Right lung (tissue), 5 donors: Measurements from ENCODE around the gene ALDH1B1. TPM values are rescaled to one million over a fixed set of nuclear protein-coding genes. Genes with fewer than 3 reads are reported as not detected.

Experiments used
- DNase-seq, 2 donors: peaks; one replicate each; pipeline ENCODE4 v3.0.0-alpha.2; 2013
- polyA plus RNA-seq, 5 donors: library from polyadenylated mRNA; unstranded; fragments of 120-200 nt; gene quantifications; one replicate each; pipeline versions ENCODE4 v1.2.1 to v1.2.3, GENCODE V29; 2013; ENCODE audit warnings: inconsistent platforms in 1 of 5, low replicate concordance in 1 of 5; ENCODE audit not compliant: insufficient read length in 5 of 5, insufficient read depth in 1 of 5

ALDH1B1 gene
- polyA plus RNA-seq, 5 donors = 14.3 to 20.9 (median 19.3) TPM

DNA sequence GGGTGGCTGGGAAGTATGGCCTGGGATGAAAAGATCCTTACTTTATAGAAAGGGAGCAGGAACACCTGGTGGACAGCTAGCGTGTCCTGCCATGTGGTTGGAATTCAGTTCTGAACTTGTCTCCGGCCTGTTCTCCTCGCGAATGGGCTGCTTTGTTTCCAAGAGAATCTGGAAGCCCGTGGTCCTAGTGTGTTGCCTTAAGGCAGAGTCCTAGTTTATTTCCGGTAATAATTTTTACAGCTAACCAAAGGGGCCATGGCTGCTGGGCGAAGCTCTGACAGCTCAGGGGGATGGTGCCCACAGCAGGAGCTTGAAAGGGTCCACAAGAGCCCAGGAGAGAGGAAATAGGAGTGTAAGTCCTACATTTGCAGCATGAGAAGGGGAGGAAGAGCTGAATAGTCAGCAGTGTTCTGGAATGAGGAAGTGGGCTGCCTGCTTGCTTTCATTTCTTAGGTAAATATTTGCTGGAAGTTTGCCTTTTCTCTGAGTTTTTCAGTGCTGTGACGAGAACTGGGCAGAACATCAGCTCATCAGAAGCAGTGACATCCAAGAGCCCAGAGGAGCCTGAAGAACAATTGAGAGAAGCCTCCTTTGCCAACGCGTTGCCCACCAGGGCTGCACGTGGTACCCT, 44.8 kb downstream of the ALDH1B1 start:
- peak in 1 of 2 donors; percentile 34 for DNase-seq

DNA sequence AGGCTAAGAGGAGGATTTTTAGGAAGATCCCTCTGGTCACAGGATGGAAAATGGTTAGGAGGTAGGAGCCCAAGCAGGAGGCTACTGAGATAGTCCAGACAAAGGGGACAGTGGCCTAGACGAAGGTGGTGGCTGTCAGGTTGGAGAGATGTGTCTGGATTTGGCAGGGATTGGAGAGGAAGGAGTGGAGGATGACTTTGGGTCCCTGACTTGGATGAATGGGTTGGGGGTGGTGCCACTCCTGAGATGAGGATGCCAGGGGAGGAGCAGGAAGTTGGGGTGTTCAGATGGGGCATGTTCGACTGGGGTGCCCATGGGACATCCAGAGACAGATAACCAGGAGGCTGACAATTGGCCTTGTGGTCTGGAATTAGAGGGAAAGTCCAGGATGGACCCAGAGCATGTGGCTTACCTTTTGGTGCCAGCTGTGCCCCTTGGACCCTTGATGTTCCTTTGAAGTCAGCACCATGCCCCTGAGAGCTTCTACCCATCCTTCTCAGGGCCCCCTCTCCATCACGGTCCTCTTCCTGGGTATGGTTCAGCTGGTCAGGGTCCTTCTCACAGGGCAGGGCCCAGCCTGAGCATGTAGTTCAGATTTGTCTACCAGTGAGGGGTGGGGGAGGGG, 46.9 kb downstream of the ALDH1B1 start:
- DNase-seq = no peak

DNA sequence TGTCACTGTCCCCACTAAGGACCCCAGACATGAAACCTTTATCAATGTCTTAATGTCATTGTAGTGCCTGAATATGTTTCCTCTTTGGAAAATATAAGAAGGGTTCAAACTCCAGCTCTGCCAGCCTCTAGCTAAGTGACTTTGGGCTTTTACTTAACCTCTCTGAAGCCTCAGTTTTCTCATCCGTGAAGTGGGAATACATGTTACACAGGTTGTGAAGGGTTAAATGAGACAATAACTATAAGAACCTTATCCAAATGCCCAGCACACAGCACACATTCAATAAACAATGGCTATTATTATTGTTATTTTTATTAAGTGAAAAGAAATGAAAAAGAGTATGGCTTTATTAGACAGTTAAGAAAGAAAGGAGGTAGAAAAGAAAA, 47.4 kb downstream of the ALDH1B1 start:
- DNase-seq = no peak

DNA sequence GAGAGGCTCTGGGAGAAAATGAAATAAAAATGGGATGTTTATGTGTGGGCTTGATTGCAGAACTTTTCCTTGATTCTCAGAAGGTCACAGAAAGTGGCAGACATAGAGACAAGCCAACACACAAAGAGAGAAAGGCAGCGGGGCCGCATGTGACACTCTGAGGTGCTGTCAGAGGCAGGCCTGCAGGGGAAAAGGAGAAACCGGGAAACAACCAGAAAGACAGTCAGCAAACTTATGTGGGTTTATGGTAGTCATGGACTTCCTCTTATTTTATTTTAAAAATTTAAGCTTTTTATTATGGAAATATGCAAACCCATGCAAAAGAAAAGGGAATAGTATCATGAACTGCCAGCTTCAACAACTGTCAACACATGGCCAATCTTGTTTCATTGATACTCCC, 48.0 kb downstream of the ALDH1B1 start:
- no peak for DNase-seq

DNA sequence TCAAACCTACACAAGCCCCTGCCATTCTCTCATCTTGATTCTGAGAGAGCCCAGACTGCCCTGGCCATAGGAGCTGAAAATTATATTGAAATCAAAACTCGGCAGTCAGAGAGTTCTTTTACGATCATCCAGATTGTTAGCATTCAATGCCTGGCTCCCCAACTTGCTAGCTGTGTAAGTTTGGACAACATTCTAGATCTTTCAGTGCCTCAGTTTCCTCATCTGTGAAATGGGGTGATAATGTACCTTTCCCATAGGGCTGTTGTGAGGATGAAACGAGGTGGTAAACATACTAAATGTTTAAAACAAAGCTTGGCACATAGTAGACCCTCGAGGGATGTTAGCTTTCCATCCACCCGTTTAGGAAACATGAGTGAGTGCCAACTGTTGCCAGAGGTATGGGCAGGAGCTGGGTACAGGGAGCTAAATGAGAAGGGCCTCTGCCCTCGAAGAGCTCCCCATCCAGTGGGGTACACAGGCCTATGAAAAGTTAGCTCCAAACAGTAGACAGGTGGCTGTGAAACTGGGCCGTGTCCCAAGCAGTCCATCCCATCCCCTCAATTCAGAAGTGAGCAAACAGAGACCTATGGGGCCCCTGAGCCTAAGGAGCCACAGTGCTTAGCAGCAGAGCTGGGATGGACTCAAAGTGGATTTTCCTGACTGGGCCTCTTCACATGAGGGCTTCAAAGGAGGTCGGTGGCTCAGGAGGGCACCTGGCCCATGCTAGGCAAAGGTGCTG, 49.0 kb downstream of the ALDH1B1 start:
- no peak for DNase-seq

DNA sequence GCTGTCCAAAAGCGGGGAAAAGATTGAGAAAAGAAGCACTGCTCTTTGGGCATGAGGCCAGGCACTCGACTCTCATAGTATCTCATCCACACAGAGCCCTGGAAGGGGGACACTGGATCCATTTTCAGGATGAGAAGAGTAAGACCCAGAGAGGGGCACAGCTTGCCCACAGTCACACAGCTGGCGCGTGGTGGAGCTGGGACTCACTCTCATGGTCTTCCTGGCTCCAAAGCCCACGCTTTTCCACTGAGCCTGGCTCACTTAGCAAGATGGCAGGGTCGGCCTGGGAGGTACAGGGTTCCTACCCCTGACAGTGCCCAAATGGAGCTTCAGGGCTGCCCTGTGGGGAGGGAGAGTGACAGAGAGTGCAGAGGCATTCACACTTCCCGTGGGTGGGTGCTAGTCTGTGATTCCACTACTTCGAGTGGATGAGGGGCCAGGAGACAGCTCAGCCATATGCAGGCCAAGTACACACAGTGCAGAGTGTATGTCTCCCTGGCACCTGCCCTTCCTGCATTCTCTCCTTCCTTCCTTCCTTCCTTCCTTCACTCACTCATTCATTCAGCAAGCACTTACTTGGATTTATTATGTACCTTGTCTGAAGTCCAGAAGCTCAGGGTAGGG, 50.1 kb downstream of the ALDH1B1 start:
- no peak for DNase-seq

DNA sequence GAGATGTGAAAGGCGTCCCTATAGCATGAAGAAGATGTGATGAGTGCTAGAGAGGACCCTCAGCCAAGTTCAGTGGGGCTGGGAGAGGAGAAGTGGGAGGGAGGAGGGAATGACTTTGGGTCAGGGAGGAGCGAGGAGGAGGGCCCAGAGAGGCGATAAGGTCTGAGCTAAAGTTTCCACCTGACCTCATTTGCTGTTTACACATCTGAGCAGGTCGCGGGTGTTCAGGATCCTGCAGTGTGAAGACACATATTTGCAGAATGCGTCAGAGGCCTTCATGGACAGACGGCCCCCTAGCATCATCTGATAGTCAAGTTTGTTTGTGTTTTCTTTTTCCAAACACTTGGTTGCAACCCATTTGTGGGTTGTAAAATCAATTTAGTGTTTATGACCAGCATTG, 50.7 kb downstream of the ALDH1B1 start:
- DNase-seq = no peak

DNA sequence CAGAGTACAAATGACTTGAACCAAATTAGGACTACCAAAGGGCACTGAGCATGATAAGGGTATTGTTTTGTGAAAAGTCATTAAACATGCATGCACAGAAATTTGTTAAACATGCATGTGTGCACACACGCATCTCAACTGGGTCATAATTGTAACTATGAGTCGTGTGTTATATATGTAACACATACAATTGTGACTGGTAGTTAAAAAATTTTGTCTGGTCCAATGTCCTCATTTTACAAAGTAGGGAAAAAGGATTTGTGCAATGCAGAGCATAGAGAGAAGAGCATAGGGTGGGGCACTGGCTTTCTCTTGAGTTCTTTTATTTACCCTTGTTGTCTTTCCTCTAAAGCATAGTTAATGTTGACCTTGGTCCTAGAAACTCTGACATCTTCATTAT, 51.1 kb downstream of the ALDH1B1 start:
- DNase-seq = no peak

DNA sequence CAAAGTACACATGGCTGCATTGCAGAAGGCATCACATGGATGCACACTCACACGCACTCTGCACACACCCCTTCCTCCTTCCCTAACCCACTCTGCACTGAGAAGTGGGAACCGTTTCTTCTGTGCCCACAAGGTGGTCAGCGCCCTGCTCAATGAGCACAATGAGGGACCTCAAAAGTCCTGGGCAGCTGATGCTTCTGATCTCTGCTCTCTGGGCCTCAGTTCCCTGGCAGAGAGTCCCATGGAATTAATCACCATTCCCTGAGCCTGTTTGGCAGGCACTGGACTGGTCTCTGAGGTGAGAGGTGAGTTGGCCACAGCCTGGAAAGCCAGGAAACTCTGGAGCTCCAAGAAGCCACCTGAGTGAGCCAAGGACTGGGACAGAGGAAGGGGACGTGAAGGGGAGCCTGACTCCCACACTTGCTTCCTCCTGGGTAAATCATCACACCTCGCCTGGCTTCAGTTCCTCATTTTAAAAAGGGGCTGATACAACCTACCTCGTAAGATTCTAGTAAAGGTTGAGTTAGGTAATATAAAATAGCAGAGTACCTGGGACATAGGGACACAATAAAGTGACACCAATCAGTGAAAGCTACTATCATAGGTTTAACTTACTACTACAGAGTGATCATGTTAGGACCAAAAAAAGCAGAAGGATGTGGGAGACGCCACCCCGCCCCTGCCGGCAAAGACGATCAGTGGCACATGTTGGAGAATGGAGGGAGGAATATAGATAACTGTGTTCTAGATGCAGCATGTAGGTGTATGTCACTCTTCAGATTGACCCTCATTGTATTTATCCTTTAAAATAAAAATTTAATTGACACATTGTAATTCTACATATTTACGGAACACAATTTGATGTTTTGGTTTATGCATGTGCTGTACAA, 52.9 kb downstream of the ALDH1B1 start:
- DNase-seq = no peak

DNA sequence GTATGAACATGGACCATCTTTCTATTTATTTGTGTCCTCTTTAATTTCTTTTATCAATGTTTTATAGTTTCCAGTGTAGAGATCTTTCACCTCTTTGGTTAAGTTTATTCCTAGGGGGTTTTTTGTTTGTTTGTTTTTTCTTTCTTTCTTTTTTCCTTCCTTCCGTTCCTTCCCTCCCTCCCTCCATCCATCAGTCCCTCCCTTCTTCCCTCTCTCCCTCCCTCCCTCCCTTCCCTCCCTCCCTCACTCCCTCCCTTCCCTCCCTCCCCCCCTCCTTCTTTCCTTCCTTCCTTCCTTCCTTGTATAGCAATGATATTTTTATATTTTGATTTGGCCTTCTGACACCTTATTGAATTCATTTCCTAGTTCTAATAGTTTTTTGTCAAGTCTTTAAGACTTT, 55.2 kb downstream of the ALDH1B1 start:
- no peak for DNase-seq

Other genes starting within 250 kb of the ALDH1B1 start
- gene IGFBPL1, start 31.8 kb downstream of the ALDH1B1 start, polyA plus RNA-seq = 1 to 10 TPM; 1.1 to 2.3 (median 1.3) TPM
- 1 to 10 TPM; 1.7 to 3.4 (median 2.5) TPM for gene ANKRD18A, start 227.9 kb downstream of the ALDH1B1 start, polyA plus RNA-seq